PFSK-1 (cell line): ENCODE measurements around the gene BCL3. TPM values are rescaled to one million over a fixed set of nuclear protein-coding genes. Genes with fewer than 3 reads are reported as not detected.

Experiments used
- FOXP2 ChIP-seq: optimal IDR thresholded peaks from 2 replicates; pipeline ENCODE3; 2011; ENCODE audit warnings: borderline replicate concordance, control low read depth, inconsistent platforms; ENCODE audit not compliant: insufficient read depth; ENCODE audit errors: extremely low read length, extremely low read depth
- POLR2AphosphoS5 ChIP-seq: IDR thresholded peaks from 2 replicates; pipeline ENCODE4 v1.6.1; 2012; ENCODE audit warnings: low read depth, mild to moderate bottlenecking, control low read depth, low read length, moderate library complexity
- REST ChIP-seq, 2 experiments: IDR thresholded peaks; 2 replicates each; pipeline versions ENCODE4 v1.6.1 to v1.8.0; 2011 to 2012; ENCODE audit warnings: low read depth in 2 of 2, low read length in 2 of 2, control low read depth in 1 of 2, inconsistent platforms in 1 of 2, mild to moderate bottlenecking in 1 of 2, moderate library complexity in 1 of 2; ENCODE audit not compliant: insufficient read depth in 1 of 2
- SIN3A ChIP-seq: IDR thresholded peaks from 2 replicates; pipeline ENCODE4 v1.6.1; 2012; ENCODE audit warnings: mild to moderate bottlenecking, low read length, moderate library complexity, borderline replicate concordance; ENCODE audit not compliant: insufficient read depth
- TAF1 ChIP-seq: IDR thresholded peaks from 2 replicates; pipeline ENCODE4 v1.6.1; 2012; ENCODE audit warnings: low read length, control low read depth, borderline replicate concordance; ENCODE audit not compliant: insufficient read depth
- polyA plus RNA-seq: library from polyadenylated mRNA; unstranded; fragments of >200 nt; gene quantifications from one replicate; pipeline ENCODE4 v1.2.1, GENCODE V29; 2012; ENCODE audit warnings: low read depth, missing spikeins; ENCODE audit not compliant: insufficient read length

BCL3 gene
- 76.7 TPM for polyA plus RNA-seq

GRCh38 chr19:44748426-44749254 lies at the start of gene BCL3:
BCL3 (plus strand) TSS chr19:44748708; CDS start chr19:44748791, 83 bp downstream.
- TF ChIP-seq POLR2AphosphoS5 (no peak), REST (IDR thresholded peaks at IDR 0.05; ENCODE audit: insufficient read depth in 1 of 2, low read depth in 2 of 2, low read length in 2 of 2) (no peak), SIN3A (no peak), FOXP2 (no peak)

- TF ChIP-seq FOXP2 (no peak), TAF1 (no peak), POLR2AphosphoS5 (no peak), REST (IDR thresholded peaks at IDR 0.05; ENCODE audit: insufficient read depth in 1 of 2, low read depth in 2 of 2, low read length in 2 of 2) (no peak), SIN3A (no peak)
Observed at GRCh38 chr19:44700547-44700946, 48.0 kb upstream of the BCL3 start.

DNA sequence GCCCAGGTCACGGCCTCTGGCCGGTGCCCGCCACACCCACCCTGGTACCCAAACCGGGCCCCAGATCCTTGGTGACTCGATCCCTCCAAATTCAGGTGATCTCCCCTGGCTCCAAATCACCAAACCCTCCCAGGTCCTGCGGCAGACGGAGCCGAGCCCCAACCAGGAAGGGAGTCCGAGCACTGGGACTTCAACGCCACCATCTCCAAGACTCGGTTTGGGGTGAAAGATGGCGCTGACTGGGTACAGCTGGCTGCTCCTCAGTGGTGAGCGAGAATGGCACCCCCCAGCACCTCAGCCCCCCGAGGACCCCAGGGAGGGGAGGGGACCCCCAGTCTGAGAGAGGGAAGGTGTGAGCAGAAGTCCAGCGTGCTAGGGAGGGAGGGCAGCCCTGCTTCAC lies 47.3 kb upstream of the BCL3 start:
- TF ChIP-seq POLR2AphosphoS5, result no peak
- no peak for TF ChIP-seq FOXP2
- no peak for TF ChIP-seq REST (IDR thresholded peaks at IDR 0.05; ENCODE audit: insufficient read depth in 1 of 2, low read depth in 2 of 2, low read length in 2 of 2)
- TF ChIP-seq TAF1, result no peak
- no peak for TF ChIP-seq SIN3A

DNA sequence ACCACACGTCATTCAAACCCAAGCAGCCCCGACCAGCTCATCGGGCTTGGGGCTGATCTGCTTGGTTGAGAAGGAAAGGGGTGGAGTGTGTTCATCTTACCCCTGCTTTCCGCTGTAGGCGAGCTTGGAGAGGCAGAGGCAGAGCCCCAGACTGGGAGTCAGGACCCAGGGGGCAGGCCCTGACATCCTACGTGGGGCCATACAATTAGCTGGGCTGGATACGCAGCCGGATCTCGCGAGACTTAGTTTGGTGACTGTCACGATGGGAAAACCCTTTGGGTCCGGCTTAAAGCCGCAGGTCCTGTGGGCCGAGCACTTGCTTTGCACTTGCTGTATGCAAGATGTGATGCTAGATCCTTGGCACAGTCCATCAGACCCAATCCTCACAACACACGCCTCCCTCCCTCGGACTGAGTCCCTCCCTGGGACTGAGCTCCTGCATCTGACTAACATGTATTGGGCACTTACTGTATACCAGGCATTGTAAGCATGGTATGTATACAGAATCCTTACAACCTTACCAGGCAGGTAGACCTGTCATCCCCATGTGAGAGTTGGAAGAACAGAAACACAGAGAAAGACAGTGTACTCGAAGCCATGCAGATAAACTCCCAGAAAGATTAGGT lies 45.8 kb upstream of the BCL3 start:
- TF ChIP-seq SIN3A, result no peak
- no peak for TF ChIP-seq REST (IDR thresholded peaks at IDR 0.05; ENCODE audit: insufficient read depth in 1 of 2, low read depth in 2 of 2, low read length in 2 of 2)
- TF ChIP-seq POLR2AphosphoS5, result no peak
- no peak for TF ChIP-seq FOXP2
- TF ChIP-seq TAF1, result no peak
